NCI-H128 (cell line): ENCODE data around the gene ANKRD55.
"Not testable (repeated sequence)": the region's sequence is repeated elsewhere in the genome, so short reads cannot be mapped to it uniquely, and the experiment has no call there.

Experiments used
- DNase-seq: peaks from one replicate; lab custom pipeline; 2025; ENCODE audit not compliant: unreplicated experiment; lab: John Stamatoyannopoulos, UW

Gene ANKRD55

DNA sequence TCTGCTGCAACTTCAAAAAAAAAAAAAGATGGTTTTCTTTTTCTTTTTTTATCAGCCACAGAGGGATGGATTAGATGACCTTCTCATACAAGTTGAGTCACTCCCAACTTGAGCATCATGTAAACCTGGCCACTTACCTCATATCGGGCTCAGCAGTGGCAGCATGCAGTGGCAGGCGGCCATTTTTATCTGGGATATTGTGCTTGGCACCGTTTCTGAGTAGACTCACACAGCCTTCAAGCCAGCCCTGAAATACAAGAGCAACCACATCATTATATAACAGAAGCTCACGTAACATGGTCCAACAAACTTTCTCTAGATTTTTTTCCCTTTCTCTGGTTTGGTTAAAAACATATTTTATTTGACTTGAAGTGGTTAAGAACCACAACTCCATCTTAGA, 62.6 kb downstream of the ANKRD55 start:
- no peak for DNase-seq

DNA sequence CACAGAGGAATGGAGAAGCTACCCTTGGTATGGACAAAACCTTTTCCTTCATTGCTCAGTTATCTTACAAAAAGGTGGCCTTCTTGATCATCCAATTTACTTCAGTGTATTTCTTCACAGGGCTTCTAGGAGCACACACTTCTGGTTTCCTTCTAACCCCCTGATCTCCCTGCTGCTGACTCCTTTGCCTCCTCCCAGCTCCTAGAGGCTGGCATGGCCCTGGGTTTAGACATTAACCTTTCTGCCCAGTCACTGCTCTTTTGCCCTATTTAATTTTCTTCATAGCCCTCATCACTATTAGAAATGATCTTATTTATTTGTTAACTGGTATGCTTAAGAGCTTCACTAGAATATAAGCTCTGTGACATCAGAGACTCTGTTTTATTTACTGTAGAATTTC, 63.2 kb downstream of the ANKRD55 start:
- DNase-seq, result no peak

DNA sequence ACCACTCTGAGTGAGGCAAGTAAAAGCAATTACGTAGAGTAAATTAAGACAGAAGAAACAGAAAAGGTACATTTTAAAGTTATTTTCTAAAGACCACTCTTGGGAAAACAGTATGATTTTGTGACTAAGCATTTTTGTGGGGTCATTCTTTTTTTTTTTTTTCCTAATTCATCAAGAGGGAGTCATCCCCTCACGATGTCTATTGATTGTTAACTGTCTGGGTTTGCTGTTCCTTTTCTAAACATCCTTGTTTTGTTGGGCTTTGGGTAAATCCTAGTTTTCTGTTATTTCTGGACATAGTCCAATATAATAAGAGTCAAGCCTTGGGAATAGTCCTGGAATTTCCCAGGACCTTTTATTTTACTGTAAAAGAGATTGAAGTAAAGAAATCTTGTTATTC, 63.8 kb downstream of the ANKRD55 start:
- DNase-seq, result no peak

DNA sequence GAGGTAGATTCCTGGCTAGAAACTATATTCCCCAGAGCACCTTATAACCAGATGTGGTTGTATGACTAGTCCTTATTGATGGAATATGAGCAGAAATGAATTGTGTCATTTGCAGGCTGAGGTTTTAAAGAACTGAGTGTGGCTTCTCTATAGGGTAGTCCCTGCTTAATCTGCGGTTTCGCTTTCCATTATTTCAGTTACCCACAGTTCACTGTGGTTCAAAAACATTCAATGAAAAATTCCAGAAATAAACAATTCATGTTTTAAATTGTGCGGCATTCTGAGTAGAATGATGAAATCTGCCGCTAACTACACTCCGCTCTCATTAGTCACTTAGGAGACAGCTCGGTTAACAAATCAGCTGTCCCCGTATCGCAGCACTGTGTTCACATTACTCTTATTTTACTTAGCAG, 65.1 kb downstream of the ANKRD55 start:
- no peak for DNase-seq

DNA sequence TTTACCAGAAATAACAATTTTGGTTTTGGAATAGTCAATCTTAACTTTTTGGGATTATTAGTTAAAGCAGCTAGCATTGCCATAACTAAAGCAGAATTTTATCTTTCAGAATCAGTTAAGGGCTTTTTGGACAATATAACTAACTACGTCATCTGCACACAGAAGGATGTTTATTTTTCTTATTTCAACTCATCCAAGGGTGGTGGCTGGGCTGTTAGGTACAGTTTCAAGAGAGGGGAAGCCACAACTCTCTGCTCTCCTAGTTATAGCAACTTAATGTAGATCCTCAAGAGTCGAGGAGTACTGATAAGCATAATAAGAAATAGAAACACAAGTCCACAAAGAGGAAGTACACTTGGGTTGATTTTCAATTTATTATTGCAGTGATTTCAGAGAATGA, 65.6 kb downstream of the ANKRD55 start:
- no peak for DNase-seq

DNA sequence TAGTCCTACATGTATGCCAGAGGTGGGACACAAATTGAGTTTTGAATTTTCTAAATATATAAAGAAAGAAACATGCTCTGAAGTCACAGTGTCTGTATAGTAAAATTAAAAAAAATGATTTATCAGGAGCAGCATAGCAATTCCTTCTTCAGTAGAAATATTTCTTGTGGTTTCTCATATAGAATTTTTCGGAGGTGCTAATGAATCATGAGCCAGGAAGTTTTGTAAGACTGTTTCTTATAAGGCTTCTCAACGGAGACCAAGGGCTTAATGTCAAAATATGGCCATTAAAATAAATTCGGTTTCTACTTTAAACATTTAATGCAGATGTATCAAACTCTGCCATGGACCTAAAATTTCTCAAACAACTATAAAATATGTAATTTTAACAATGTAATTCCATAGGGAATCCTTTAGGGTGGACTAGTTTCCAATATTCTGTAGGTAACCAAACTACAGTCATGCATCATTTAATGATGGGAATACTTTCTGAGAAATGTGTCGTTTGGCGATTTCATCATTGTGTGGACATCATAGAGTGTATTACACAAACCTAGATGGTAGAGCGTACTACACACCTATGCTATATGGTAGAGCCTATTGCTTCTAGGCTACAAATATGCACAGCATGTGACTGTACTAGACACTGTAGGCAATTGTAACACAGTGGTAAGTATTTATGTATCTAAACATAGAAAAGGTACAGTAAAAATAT, 66.3 kb downstream of the ANKRD55 start:
- no peak for DNase-seq

DNA sequence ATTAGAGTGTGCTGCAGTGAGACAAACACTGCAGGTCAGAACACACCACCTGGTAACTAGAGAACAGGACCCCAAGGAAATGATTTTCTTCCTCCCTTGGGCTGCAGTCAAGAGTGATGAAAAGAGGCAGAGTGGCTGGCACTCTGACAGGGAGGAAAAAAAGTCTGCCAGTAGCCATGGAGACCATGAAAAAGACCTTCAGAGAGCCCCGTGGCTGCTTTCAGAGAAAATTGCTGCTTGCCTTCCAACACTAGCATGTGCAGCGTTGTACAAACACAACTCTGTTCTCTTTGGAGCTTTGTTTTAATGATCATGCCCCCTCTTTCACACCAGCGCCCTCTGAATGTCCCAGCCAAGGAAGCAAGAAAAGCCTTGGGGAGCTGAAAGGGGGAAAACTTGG, 68.8 kb downstream of the ANKRD55 start:
- DNase-seq, result no peak

DNA sequence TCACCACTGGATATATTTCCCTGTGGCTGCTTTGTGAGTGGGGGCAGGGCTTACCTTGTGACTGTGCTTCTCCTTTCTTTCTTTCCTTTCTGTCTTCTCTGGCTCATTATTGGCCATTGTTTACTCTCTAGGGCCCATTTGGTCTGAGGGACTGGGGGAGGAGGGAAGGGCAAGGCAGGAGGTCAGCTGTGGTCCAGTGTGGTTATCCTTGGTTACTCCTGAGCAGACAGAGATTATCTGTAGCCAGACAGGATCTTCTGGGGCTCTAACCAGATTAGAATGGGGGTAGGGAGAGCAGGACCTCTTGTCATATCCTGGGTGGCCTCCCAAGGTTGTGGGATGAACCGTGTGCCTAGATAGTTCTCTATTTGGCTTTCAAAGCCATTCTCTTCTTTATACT, 71.2 kb downstream of the ANKRD55 start:
- no peak for DNase-seq

DNA sequence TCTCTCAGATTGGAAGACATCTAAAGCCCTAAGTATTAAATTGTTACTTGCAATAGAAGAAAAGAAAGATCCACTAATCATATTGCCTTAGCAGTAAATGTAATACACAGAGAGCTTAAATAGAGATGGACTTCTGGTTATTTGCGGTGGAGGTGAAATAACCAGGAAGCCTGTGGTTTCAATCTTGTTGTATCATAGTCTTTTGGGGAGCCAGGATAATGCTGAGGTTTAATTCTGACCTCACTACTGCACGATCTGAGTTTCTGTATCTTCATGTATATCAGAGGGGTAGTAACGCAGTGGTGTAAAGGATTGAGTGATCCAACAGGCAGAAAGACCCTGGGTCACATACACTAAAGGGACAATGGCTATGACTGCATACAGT, 71.7 kb downstream of the ANKRD55 start:
- DNase-seq, result no peak

DNA sequence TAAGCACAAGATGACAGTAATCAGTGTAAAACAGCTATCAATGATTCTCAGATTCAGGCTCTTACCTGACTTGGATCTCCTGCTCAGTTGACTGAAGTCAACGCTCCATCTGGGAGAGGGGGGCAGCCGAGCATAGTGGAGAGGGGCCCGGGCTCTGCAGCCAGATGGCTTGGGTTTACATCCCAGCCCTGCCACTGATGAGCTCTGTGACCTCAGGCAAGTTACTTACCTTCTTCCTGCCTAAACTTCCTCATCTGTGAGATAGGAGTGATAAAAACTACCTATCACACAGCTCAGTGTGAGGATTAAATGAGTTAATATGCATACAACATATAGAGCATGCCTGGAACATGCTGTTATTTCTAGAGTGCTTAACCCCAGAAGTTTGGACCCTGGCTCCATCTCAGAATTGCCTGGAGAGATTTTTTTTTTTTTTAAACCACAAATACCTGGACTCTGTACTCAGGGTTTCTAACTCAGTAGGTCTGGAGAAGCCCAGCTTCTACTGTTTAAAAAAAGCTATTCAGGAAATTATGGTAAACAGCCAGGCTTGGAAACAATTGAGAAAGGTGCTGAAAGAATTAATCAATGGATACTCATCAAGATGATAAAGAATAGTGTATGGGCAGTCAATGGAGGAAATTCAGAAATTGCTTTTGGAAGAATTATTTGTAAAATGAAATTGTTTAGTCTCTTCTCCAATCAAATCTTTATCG, 72.2 kb downstream of the ANKRD55 start:
- no peak for DNase-seq

DNA sequence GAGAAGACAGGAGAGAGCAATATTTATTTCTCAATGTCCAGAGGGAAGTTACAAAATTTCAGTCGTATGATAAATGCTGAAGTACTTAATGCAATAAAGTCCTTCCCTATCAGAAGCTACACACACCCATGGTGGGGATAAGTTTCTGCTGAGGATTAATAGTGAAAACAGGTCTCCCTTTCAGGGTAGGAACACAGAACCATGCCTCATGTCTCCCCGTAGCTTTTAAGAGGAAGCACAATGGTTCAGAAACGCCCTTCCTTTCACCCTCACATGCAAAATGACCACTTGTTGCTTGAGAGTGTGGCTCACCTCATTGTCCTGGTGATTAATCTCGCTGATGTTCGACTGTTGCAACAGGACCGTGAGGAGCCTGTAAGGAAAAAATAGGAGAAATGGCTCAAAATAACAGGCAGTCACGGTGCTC, 73.6 kb downstream of the ANKRD55 start:
- DNase-seq, result no peak

DNA sequence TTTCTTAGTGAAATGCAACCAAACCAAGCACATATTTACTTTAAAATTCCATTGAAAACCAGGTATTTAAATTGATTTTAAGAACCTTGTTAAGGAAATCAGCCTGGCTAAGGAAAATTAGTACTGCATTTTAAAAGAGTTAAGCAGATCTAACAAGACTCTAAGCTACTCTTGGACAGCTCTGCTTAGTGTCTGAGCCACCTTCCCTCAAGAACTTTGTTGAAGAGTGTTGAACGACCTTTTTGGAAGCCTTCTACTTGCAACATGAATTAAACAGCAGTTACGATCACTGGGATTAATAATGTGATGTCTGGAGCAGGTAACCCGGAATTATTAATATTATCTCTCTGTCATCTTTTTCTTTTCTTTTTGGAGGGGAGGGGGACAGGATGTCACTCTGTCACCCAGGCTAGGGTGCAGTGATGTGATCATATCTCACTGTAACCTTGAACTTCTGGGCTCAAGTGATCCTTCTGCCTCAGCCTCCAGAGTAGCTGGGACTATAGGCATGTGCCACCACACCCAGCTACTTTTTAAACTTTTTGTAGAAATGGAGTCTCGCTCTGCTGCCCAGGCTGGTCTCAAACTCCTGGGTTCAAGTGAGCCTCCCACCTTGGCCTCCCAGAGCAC, 74.7 kb downstream of the ANKRD55 start:
- DNase-seq, result no peak

DNA sequence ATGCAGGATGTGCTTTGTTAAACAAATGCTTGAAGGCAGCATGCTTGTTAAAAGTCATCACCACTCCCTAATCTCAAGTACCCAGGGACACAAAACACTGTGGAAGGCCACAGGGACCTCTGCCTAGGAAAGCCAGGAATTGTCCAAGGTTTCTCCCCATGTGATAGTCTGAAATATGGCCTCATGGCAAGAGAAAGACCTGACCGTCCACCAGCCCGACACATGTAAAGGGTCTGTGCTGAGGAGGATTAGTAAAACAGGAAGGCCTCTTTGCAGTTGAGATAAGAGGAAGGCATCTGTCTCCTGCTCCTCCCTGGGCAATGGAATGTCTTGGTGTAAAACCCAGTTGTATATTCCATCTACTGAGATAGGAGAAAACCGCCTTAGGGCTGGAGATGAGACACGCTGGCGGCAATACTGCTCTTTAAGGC, 75.9 kb downstream of the ANKRD55 start:
- not testable (repeated sequence) for DNase-seq

DNA sequence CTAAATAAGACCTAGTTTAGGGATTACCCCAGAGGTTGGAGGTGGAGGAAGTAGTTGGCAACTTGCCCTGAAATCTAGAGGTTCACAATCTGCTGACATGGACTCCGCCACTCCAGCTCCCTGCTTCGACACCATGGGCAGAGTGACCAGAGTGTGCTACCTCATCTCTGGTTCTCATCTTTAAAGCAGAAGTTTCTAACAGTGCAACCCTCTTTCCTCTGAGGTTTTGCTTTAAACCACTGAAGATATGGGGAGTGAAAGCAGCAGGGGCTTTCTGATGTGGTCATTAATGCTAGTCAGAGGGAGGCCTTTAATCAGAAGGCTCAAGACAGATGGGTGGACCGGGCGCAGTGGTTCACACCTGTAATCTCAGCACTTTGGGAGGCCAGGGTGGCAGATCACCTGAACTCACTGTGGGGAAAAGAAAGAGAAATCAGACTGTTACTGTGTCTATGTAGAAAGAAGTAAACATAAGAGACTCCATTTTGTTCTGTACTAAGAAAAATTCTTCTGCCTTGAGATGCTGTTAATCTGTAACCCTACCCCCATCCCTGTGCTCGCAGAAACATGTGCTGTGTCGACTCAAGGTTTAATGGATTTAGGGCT, 76.4 kb downstream of the ANKRD55 start:
- DNase-seq, result not testable (repeated sequence)

DNA sequence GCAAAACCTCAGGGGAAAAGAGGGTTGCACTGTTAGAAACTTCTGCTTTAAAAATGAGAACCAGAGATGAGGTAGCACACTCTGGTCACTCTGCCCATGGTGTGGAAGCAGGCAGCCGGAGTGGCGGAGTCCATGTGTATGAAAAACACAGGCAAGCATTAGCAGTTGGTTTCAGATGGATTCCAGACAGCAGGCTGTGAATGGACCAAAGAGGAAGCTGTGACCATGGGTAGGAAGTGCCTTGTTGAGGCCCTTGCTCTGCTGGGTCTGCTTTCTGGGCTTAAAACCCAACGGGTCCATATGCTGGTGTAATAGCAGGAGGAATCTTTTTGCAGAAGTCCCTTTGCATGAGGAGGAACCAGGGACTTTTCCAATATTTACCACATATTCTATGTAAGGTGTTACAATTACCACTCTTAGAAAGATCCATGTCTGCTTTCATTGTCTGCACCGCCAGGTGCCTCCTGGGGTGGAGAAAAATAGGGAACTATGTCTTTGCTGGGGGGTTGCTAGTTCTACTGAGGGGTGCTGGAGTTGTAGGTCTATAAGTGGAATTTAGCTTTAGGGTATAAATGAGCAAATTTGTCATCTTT, 77.0 kb downstream of the ANKRD55 start:
- no peak for DNase-seq

DNA sequence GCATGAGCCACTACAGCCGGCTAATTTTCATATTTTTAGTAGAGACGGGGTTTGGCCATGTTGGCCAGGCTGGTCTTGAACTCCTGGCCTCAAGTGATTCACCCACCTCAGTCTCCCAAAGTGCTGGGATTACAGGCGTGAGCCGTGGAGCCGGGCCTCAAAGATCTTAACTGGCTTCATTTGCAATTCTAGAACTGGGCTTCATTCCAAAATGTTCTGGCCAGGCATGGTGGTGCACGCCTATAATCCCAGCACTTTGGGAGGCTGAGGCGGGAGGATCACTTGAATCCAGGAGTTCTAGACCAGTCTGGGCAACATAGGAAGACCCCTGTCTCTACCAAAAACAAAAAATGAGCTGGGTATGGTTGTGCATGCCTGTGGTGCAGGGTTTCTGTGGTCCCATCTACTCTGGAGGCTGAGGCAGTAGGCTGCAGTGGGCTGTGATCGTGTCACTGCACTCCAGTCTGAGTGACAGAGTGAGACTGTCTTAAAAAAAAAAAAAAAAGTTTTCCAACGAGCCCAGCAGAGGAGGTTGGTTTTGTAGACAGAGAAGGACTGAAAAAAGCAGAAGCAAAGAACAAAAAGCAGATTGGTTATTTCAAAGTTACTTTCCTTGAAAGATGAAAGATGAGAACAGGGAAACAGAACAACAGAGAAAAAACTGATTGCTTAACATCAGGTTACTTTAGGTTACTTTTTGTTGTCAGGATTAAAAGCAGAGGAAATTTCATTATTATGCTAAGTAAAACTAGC, 78.2 kb downstream of the ANKRD55 start:
- no peak for DNase-seq

DNA sequence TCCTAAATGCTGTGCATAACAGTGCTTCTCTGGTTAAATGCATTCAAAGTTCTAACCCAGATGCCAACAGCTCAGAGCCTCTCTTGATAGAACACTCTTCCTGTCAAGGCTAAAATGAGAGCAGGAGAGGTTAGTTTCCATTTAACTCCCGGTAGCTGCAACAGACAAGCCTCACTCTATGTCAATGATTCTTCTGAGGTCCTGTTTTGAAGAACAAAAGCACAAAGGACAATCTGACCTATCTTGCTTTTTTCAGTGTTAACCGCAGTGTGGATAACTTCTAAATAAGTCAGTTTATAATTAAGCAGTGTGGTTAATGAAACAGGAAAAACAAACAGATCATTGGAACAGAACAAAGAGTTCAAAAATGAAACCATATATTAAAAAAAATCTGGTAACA, 80.7 kb downstream of the ANKRD55 start:
- DNase-seq, result no peak

DNA sequence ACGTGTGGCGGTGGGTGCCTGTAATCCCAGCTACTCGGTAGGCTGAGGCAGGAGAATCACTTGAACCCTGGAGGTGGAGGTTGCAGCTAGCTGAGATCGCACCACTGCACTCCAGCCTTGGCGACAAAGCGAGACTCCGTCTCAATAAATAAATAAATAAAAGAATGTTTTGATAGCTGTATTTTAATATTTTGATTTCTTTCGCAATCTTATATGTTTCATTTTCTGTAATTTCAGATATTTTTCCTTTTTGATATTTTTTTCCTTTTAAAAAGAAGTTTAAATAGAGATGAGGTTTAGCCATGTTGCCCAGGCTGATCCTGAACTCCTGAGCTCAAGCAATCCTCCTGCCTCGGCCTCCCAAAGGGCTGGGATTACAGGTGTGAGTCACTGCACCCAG, 82.4 kb downstream of the ANKRD55 start:
- not testable (repeated sequence) for DNase-seq

DNA sequence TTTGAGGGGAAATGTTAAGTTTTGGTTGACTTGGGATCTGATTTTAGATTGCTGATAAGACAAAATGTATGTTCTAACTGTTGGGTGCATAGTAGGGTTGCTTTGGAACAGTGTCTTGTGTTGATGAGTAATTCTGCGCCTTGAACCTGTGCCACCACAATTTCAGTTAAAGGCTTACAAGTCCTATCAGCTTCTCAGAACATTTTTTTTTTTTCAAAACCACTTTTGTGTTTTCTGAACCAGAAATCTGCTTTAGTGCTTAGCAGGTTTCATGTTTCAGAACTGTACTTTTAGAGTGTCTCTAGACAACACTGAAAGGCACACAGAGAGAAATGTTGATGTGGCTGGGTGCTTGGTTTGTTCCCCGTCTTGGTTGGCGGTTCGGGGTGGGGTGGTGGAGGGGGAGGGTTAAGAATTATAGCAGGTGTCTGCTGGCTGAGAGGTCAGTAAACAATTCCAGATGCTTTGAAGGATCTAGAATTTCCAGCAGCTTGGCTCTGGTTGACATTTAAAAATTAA, 84.6 kb downstream of the ANKRD55 start:
- no peak for DNase-seq

DNA sequence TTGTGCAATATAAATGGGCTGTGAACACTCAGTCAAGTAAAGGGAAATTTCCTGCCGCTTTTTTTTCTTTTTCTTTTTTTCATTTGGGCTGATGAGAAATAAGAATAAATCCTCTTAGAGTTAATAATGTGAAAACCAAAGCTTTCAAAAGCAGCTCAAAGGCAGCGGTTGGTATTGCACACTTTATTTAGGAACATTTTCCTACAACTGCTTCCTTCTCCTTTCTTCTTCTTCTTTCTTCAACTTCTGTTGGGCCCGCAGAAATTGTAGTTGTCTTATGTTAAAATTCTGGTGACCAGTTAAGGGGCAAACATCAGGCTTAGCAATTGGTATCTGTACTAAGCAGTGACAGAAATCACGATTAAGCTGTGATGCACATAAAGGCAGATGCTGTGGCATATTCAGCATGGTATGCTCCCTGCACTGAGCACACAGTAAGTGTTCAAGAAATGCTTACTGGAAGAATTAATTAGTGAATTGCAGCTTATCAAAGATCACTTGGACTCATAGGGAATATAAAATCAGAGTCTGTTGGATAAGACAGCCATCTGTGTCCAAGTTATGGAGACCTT, 85.4 kb downstream of the ANKRD55 start:
- no peak for DNase-seq
